Neural cell (in vitro differentiated cells): ENCODE data around the gene TCF15.

Experiments used
- CTCF ChIP-seq: fragments of 450-650 bp; IDR thresholded peaks from 2 replicates; pipeline ENCODE4 v1.5.1; 2014; ENCODE audit warnings: antibody characterized with exemption, mild to moderate bottlenecking, moderate library complexity; ENCODE audit not compliant: poor library complexity, severe bottlenecking
- POLR2AphosphoS5 ChIP-seq: IDR thresholded peaks from 2 replicates; pipeline ENCODE4 v1.6.1; 2012

GRCh38 chr20:575230-575629 lies 34.9 kb downstream of the TCF15 start:
- no peak for TF ChIP-seq CTCF
- no peak for TF ChIP-seq POLR2AphosphoS5
